ENCODE data around the gene TMEM38B. TPM values are rescaled to one million over a fixed set of nuclear protein-coding genes. Genes with fewer than 3 reads are reported as not detected.

Gene TMEM38B
- total RNA-seq, 1 experiment from 2014 or later: 19.5 TPM

GRCh38 chr9:105672711-105673234 is 21.6 kb upstream of the TMEM38B start:
- POLR2A ChIA-PET (ENCODE audit: unreplicated experiment): no interaction called here
- Histone ChIP-seq H3K4me1 (replicated peaks; ENCODE audit: insufficient read depth) (no peaks in the 10 kb centered on the region), H3K27ac (no peak overlapping the region), H3K4me2 (no peak overlapping the region), H3K27me3 (ENCODE audit: insufficient read depth, low read depth) (no peaks in the 10 kb centered on the region), H3K9me3 (ENCODE audit: insufficient read depth, low read depth) (no peaks in the 10 kb centered on the region), H3F3A (ENCODE audit: insufficient read depth, low read depth) (no peaks in the 10 kb centered on the region), H3K9me2 (ENCODE audit: insufficient read depth) (no peaks in the 10 kb centered on the region), H4K20me1 (ENCODE audit: insufficient read depth) (no peaks in the 10 kb centered on the region), H3K36me3 (ENCODE audit: low read depth) (no peaks in the 10 kb centered on the region), H3K4me3 (no peak overlapping the region), H3K79me2 (ENCODE audit: low read depth) (no peaks in the 10 kb centered on the region), H2AFZ (no peak overlapping the region)
- intact Hi-C loops (cut with micrococcal nuclease; ENCODE audit: unreplicated experiment): no loop called here
- no TSS peak for BruUV-seq (replicated peaks)
- no peak for DNase-seq
- CTCF ChIA-PET: no interaction called here
- no peak for TF ChIP-seq CTCF (conservative IDR thresholded peaks at IDR 0.05)
- TF ChIP-seq EZH2 (IDR thresholded peaks at IDR 0.05; ENCODE audit: low read depth): no peak

- TF ChIP-seq EZH2 (IDR thresholded peaks at IDR 0.05; ENCODE audit: low read depth): no peak
- TF ChIP-seq CTCF (conservative IDR thresholded peaks at IDR 0.05): no peak
- Histone ChIP-seq H3K27ac (no peak overlapping the region), H3K27me3 (ENCODE audit: insufficient read depth, low read depth) (no peaks in the 10 kb centered on the region), H3K4me1 (replicated peaks; ENCODE audit: insufficient read depth) (no peaks in the 10 kb centered on the region), H3K4me3 (no peak overlapping the region), H3K9me2 (ENCODE audit: insufficient read depth) (no peaks in the 10 kb centered on the region), H3F3A (ENCODE audit: insufficient read depth, low read depth) (no peaks in the 10 kb centered on the region), H3K36me3 (ENCODE audit: low read depth) (no peaks in the 10 kb centered on the region), H4K20me1 (ENCODE audit: insufficient read depth) (no peaks in the 10 kb centered on the region), H3K79me2 (ENCODE audit: low read depth) (no peaks in the 10 kb centered on the region), H3K4me2 (no peak overlapping the region), H2AFZ (no peak overlapping the region), H3K9me3 (ENCODE audit: insufficient read depth, low read depth) (no peaks in the 10 kb centered on the region)
- BruUV-seq (replicated peaks): no TSS peak
- POLR2A ChIA-PET (ENCODE audit: unreplicated experiment): no interaction called here
- DNase-seq: no peak
- intact Hi-C loops (cut with micrococcal nuclease; ENCODE audit: unreplicated experiment): no loop called here
- CTCF ChIA-PET: no interaction called here
These were observed 20.4 kb upstream of the TMEM38B start for GRCh38 chr9:105673850-105674387.

- H3K4me3 ChIP-seq: no peak overlapping the region
- H3K9me3 ChIP-seq (ENCODE audit: insufficient read depth, low read depth): no peaks in the 10 kb centered on the region
- intact Hi-C loops (cut with micrococcal nuclease; ENCODE audit: unreplicated experiment): loop anchor here (2.0 kb wide), 1 partner anchor 18 kb away; the partner anchor contains the start of gene TMEM38B
- no peaks in the 10 kb centered on the region for H4K20me1 ChIP-seq (ENCODE audit: insufficient read depth)
- ChIA-PET CTCF (no interaction called here), POLR2A (ENCODE audit: unreplicated experiment) (no interaction called here)
- H3K27ac ChIP-seq: no peak overlapping the region
- no peak overlapping the region; the same call in 1 of the 2 replicates for H2AFZ ChIP-seq
- no peak for DNase-seq
- no peaks in the 10 kb centered on the region for H3K9me2 ChIP-seq (ENCODE audit: insufficient read depth)
- H3K79me2 ChIP-seq (ENCODE audit: low read depth): no peaks in the 10 kb centered on the region
- H3F3A ChIP-seq (ENCODE audit: insufficient read depth, low read depth): no peaks in the 10 kb centered on the region
- H3K4me1 ChIP-seq (replicated peaks; ENCODE audit: insufficient read depth): no peaks in the 10 kb centered on the region
- TF ChIP-seq EZH2 (IDR thresholded peaks at IDR 0.05; ENCODE audit: low read depth) (no peak), CTCF (conservative IDR thresholded peaks at IDR 0.05) (no peak)
- BruUV-seq (replicated peaks): no TSS peak
- no peaks in the 10 kb centered on the region for H3K36me3 ChIP-seq (ENCODE audit: low read depth)
- H3K27me3 ChIP-seq (ENCODE audit: insufficient read depth, low read depth): no peaks in the 10 kb centered on the region
- no peak overlapping the region for H3K4me2 ChIP-seq
These were observed 17.9 kb upstream of the TMEM38B start for GRCh38 chr9:105676351-105676923.

All from PC-9 (cell line).